Activated CD4-positive, alpha-beta memory T cell treated with anti-CD3 and anti-CD28 coated beads for 36 hours (primary cell): ENCODE measurements around the gene ABCA9. TPM values are rescaled to one million over a fixed set of nuclear protein-coding genes. Genes with fewer than 3 reads are reported as not detected.
"Not testable (repeated sequence)": the region's sequence is repeated elsewhere in the genome, so short reads cannot be mapped to it uniquely, and the experiment has no call there.

Source experiments
- CTCF ChIA-PET: fragments of 350-600 bp; sonication (Branson Sonifier 250); formaldehyde crosslinking; loops from one replicate; lab custom pipeline; 2021; ENCODE audit warnings: antibody characterized with exemption, inconsistent platforms; lab: Charles Lee
- POLR2A ChIA-PET: fragments of 350-600 bp; sonication (Branson Sonifier 250); formaldehyde crosslinking; loops from one replicate; lab custom pipeline; 2021; ENCODE audit warnings: antibody characterized with exemption; lab: Charles Lee
- DNase-seq: peaks from one replicate; pipeline ENCODE4 v3.0.0-alpha.2; 2020
- H3K27ac Mint-ChIP-seq: one replicate; pipeline ENCODE4 v1.8.0; 2021; ENCODE audit warnings: mixed read lengths
- H3K27me3 Mint-ChIP-seq: one replicate; pipeline ENCODE4 v1.8.0; 2021; ENCODE audit warnings: mixed read lengths
- H3K36me3 Mint-ChIP-seq: one replicate; pipeline ENCODE4 v1.8.0; 2021; ENCODE audit warnings: mixed read lengths
- H3K4me1 Mint-ChIP-seq: one replicate; pipeline ENCODE4 v1.8.0; 2021; ENCODE audit warnings: low read depth, mixed read lengths
- H3K4me3 Mint-ChIP-seq: one replicate; pipeline ENCODE4 v1.8.0; 2021; ENCODE audit warnings: mild to moderate bottlenecking, mixed read lengths
- H3K9me3 Mint-ChIP-seq: one replicate; pipeline ENCODE4 v1.8.0; 2021; ENCODE audit warnings: mixed read lengths
- intact Hi-C: fragments of 100-400 bp; cut with micrococcal nuclease; formaldehyde crosslinking; loops from one replicate; pipeline ENCODE4 v1.15.1; 2023
- total RNA-seq, 2 experiments: library from RNA; stranded (reverse); gene quantifications; one replicate each; pipeline ENCODE4 v1.2.3, GENCODE V29; 2021

Gene ABCA9
- total RNA-seq, 2 experiments from 2014 or later, result not detected

- POLR2A ChIA-PET, result no interaction called here
- Mint-ChIP-seq H3K36me3 (no peaks in the 10 kb centered on the region), H3K4me3 (no peak overlapping the region), H3K27ac (no peak overlapping the region), H3K9me3 (no peaks in the 10 kb centered on the region), H3K4me1 (no peaks in the 10 kb centered on the region), H3K27me3 (no peaks in the 10 kb centered on the region)
- intact Hi-C loops, result no loop called here
- DNase-seq, result no peak
- CTCF ChIA-PET, result no interaction called here
Measured at GRCh38 chr17:69082696-69083095, 22.0 kb upstream of the ABCA9 start.

- no peak for DNase-seq
- Mint-ChIP-seq H3K27ac (no peak overlapping the region), H3K4me1 (no peaks in the 10 kb centered on the region), H3K4me3 (no peak overlapping the region), H3K9me3 (peaks cover 20% of the 10 kb centered on the region), H3K27me3 (no peaks in the 10 kb centered on the region), H3K36me3 (peaks cover 2% of the 10 kb centered on the region)
- ChIA-PET POLR2A (no interaction called here), CTCF (no interaction called here)
- intact Hi-C loops, result no loop called here
Measured at GRCh38 chr17:69078864-69079263, 18.1 kb upstream of the ABCA9 start.

GRCh38 chr17:69075823-69076222, 15.1 kb upstream of the ABCA9 start:
- no peaks in the 10 kb centered on the region for H3K27me3 Mint-ChIP-seq
- no peak for DNase-seq
- H3K9me3 Mint-ChIP-seq, result peaks cover 35% of the 10 kb centered on the region
- intact Hi-C loops, result no loop called here
- H3K4me3 Mint-ChIP-seq, result no peak overlapping the region
- H3K27ac Mint-ChIP-seq, result no peak overlapping the region
- H3K4me1 Mint-ChIP-seq, result peaks cover 1% of the 10 kb centered on the region
- POLR2A ChIA-PET, result no interaction called here
- CTCF ChIA-PET, result no interaction called here
- peaks cover 2% of the 10 kb centered on the region for H3K36me3 Mint-ChIP-seq

- CTCF ChIA-PET, DNase-seq, POLR2A ChIA-PET, intact Hi-C loops, H3K4me3 Mint-ChIP-seq, H3K36me3 Mint-ChIP-seq, H3K27ac Mint-ChIP-seq, H3K27me3 Mint-ChIP-seq, H3K4me1 Mint-ChIP-seq: not testable (repeated sequence)
- H3K9me3 Mint-ChIP-seq, result peaks cover 37% of the 10 kb centered on the region
Measured at GRCh38 chr17:69073392-69073791, 12.7 kb upstream of the ABCA9 start.

- H3K36me3 Mint-ChIP-seq, H3K4me1 Mint-ChIP-seq, intact Hi-C loops, DNase-seq, POLR2A ChIA-PET, CTCF ChIA-PET, H3K27me3 Mint-ChIP-seq, H3K4me3 Mint-ChIP-seq, H3K27ac Mint-ChIP-seq: not testable (repeated sequence)
- peaks cover 37% of the 10 kb centered on the region for H3K9me3 Mint-ChIP-seq
Measured at GRCh38 chr17:69072803-69073256, 12.1 kb upstream of the ABCA9 start.

- Mint-ChIP-seq H3K9me3 (peaks cover 33% of the 10 kb centered on the region), H3K4me1 (peaks cover 10% of the 10 kb centered on the region)
- intact Hi-C loops, DNase-seq, H3K4me3 Mint-ChIP-seq, H3K27ac Mint-ChIP-seq, H3K27me3 Mint-ChIP-seq, POLR2A ChIA-PET, H3K36me3 Mint-ChIP-seq, CTCF ChIA-PET: not testable (repeated sequence)
Measured at GRCh38 chr17:69071233-69071586, 10.5 kb upstream of the ABCA9 start.

GRCh38 chr17:69070378-69071232, 9.9 kb upstream of the ABCA9 start:
- CTCF ChIA-PET, result not testable (repeated sequence)

GRCh38 chr17:69069226-69069750, 8.6 kb upstream of the ABCA9 start:
- ChIA-PET CTCF (no interaction called here), POLR2A (no interaction called here)
- Mint-ChIP-seq H3K4me3 (no peak overlapping the region), H3K27me3 (peaks cover 5% of the 10 kb centered on the region), H3K4me1 (peaks cover 16% of the 10 kb centered on the region), H3K9me3 (peaks cover 18% of the 10 kb centered on the region), H3K36me3 (no peaks in the 10 kb centered on the region), H3K27ac (no peak overlapping the region)
- no peak for DNase-seq
- intact Hi-C loops, result no loop called here

More at GRCh38 chr17:69070378-69071232, 9.9 kb upstream of the ABCA9 start:
- POLR2A ChIA-PET, H3K36me3 Mint-ChIP-seq, H3K27me3 Mint-ChIP-seq, H3K4me3 Mint-ChIP-seq, H3K27ac Mint-ChIP-seq, DNase-seq, intact Hi-C loops: not testable (repeated sequence)
- H3K9me3 Mint-ChIP-seq, result peaks cover 29% of the 10 kb centered on the region
- peaks cover 11% of the 10 kb centered on the region for H3K4me1 Mint-ChIP-seq

- ChIA-PET CTCF (no interaction called here), POLR2A (no interaction called here)
- H3K27ac Mint-ChIP-seq, result no peak overlapping the region
- H3K4me1 Mint-ChIP-seq, result peaks cover 16% of the 10 kb centered on the region
- peaks cover 7% of the 10 kb centered on the region for H3K9me3 Mint-ChIP-seq
- H3K4me3 Mint-ChIP-seq, result no peak overlapping the region
- intact Hi-C loops, result no loop called here
- DNase-seq, result no peak
- H3K27me3 Mint-ChIP-seq, result peaks cover 5% of the 10 kb centered on the region
- no peaks in the 10 kb centered on the region for H3K36me3 Mint-ChIP-seq
Measured at GRCh38 chr17:69067274-69068047, 6.7 kb upstream of the ABCA9 start.

GRCh38 chr17:69066482-69066881, 5.8 kb upstream of the ABCA9 start:
- Mint-ChIP-seq H3K4me3 (no peak overlapping the region), H3K27me3 (peaks cover 5% of the 10 kb centered on the region), H3K27ac (no peak overlapping the region), H3K36me3 (no peaks in the 10 kb centered on the region), H3K9me3 (peaks cover 2% of the 10 kb centered on the region), H3K4me1 (peaks cover 16% of the 10 kb centered on the region)
- ChIA-PET POLR2A (no interaction called here), CTCF (no interaction called here)
- intact Hi-C loops, result no loop called here
- no peak for DNase-seq

- H3K27ac Mint-ChIP-seq, result no peak overlapping the region
Measured at GRCh38 chr17:69065113-69065512, 4.4 kb upstream of the ABCA9 start.

GRCh38 chr17:69064476-69064875, 3.7 kb upstream of the ABCA9 start:
- no peaks in the 10 kb centered on the region for H3K36me3 Mint-ChIP-seq
- POLR2A ChIA-PET, result no interaction called here
- peaks cover 5% of the 10 kb centered on the region for H3K27me3 Mint-ChIP-seq
- no peak overlapping the region for H3K4me3 Mint-ChIP-seq
- peaks cover 2% of the 10 kb centered on the region for H3K9me3 Mint-ChIP-seq
- peaks cover 9% of the 10 kb centered on the region for H3K4me1 Mint-ChIP-seq
- intact Hi-C loops, result no loop called here
- CTCF ChIA-PET, result no interaction called here
- H3K27ac Mint-ChIP-seq, result no peak overlapping the region
- no peak for DNase-seq

More at GRCh38 chr17:69065113-69065512, 4.4 kb upstream of the ABCA9 start:
- no peak for DNase-seq
- Mint-ChIP-seq H3K4me3 (no peak overlapping the region), H3K36me3 (no peaks in the 10 kb centered on the region), H3K27me3 (peaks cover 5% of the 10 kb centered on the region), H3K9me3 (peaks cover 2% of the 10 kb centered on the region), H3K4me1 (peaks cover 9% of the 10 kb centered on the region)
- ChIA-PET POLR2A (no interaction called here), CTCF (no interaction called here)
- intact Hi-C loops, result no loop called here
